HCT116 (cell line): Measurements from ENCODE around the gene LINC00237.

ENCODE experiments used
- ATF3 ChIP-seq: IDR thresholded peaks from 2 replicates; pipeline ENCODE4 v1.6.1; 2012
- CEBPB ChIP-seq: IDR thresholded peaks from 2 replicates; pipeline ENCODE4 v1.6.1; 2012; ENCODE audit warnings: low read depth
- CTCF ChIP-seq, 3 experiments: fragments of 200-600 bp in 1 of 3; sonication (generic) in 1 of 3; IDR thresholded peaks in 2 of 3; conservative IDR thresholded peaks in 1 of 3; 2 replicates each; pipeline ENCODE4 v1.5.1; 2012 to 2017; ENCODE audit warnings: low read depth in 2 of 3, low read length in 2 of 3, antibody characterized with exemption in 1 of 3, borderline replicate concordance in 1 of 3, control low read depth in 1 of 3, mild to moderate bottlenecking in 1 of 3, mixed read lengths in 1 of 3, mixed run types in 1 of 3, moderate library complexity in 1 of 3; ENCODE audit not compliant: insufficient read depth in 1 of 3
- EGR1 ChIP-seq: IDR thresholded peaks from 2 replicates; pipeline ENCODE4 v1.6.1; 2012; ENCODE audit warnings: low read depth
- EZH2 ChIP-seq: fragments of 200-600 bp; sonication (generic); IDR thresholded peaks from 2 replicates; pipeline ENCODE4 v1.6.1; 2017; ENCODE audit warnings: antibody characterized with exemption, mixed run types
- MAX ChIP-seq: IDR thresholded peaks from 2 replicates; pipeline ENCODE4 v1.6.1; 2012
- POLR2A ChIP-seq: IDR thresholded peaks from 2 replicates; pipeline ENCODE4 v1.7.0; 2011; ENCODE audit warnings: borderline replicate concordance; ENCODE audit not compliant: insufficient read depth, insufficient read length; ENCODE audit errors: extremely low read depth
- POLR2AphosphoS5 ChIP-seq: IDR thresholded peaks from 2 replicates; pipeline ENCODE4 v1.6.1; 2011; ENCODE audit warnings: mild to moderate bottlenecking, low read depth, low read length, moderate library complexity
- REST ChIP-seq: IDR thresholded peaks from 2 replicates; pipeline ENCODE4 v1.6.1; 2012; ENCODE audit warnings: low read depth
- SP1 ChIP-seq: IDR thresholded peaks from 2 replicates; pipeline ENCODE4 v1.6.1; 2012; ENCODE audit warnings: low read depth
- SRF ChIP-seq: IDR thresholded peaks from 2 replicates; pipeline ENCODE4 v1.6.1; 2012; ENCODE audit warnings: low read depth
- YY1 ChIP-seq: IDR thresholded peaks from 2 replicates; pipeline ENCODE4 v1.6.1; 2011; ENCODE audit warnings: low read length, low read depth, moderate library complexity, mild to moderate bottlenecking; ENCODE audit not compliant: insufficient replicate concordance; ENCODE audit errors: extremely low read depth
- ZBTB33 ChIP-seq: IDR thresholded peaks from 2 replicates; pipeline ENCODE4 v1.6.1; 2011; ENCODE audit warnings: mild to moderate bottlenecking, low read length, moderate library complexity; ENCODE audit not compliant: insufficient replicate concordance; ENCODE audit errors: extremely low read depth

GRCh38 chr20:21133404-21133803, 27.2 kb upstream of the LINC00237 start:
- TF ChIP-seq POLR2A (no peak), REST (no peak), CEBPB (no peak), SP1 (no peak), CTCF (IDR thresholded peaks at IDR 0.05 in 2 of 3, conservative IDR thresholded peaks at IDR 0.05 in 1 of 3; ENCODE audit: borderline replicate concordance in 1 of 3, insufficient read depth in 1 of 3, low read depth in 2 of 3, low read length in 2 of 3) (no peak), SRF (no peak), ZBTB33 (no peak), YY1 (no peak), ATF3 (no peak), EZH2 (no peak), EGR1 (no peak), POLR2AphosphoS5 (no peak), MAX (no peak)
